GM12865 (cell line): ENCODE results near the gene ID2.

Experiments used
- DNase-seq: peaks from one replicate; pipeline ENCODE4 v3.0.0; 2010; ENCODE audit warnings: low read depth
- H3K4me3 ChIP-seq: 2 replicates; pipeline ENCODE4 v1.5.1; 2011; ENCODE audit warnings: mild to moderate bottlenecking, low read depth, low read length, control low read depth
- CTCF ChIP-seq: IDR thresholded peaks from 2 replicates; pipeline ENCODE4 v1.5.1; 2011; ENCODE audit warnings: low read length, control low read depth, low read depth, inconsistent platforms; ENCODE audit not compliant: insufficient read depth; ENCODE audit errors: missing control alignments

ID2 gene

GRCh38 chr2:8667896-8668512 is 13.9 kb upstream of the ID2 start:
- H3K4me3 ChIP-seq, result no peak overlapping the region
- DNase-seq, result no peak
- no peak for TF ChIP-seq CTCF

- TF ChIP-seq CTCF, result no peak
Observed at GRCh38 chr2:8669157-8669817, 12.6 kb upstream of the ID2 start.

GRCh38 chr2:8670580-8670979 is 11.3 kb upstream of the ID2 start:
- no peak for TF ChIP-seq CTCF
- no peak overlapping the region for H3K4me3 ChIP-seq
- DNase-seq, result no peak

More at GRCh38 chr2:8669157-8669817, 12.6 kb upstream of the ID2 start:
- no peak for DNase-seq
- H3K4me3 ChIP-seq, result no peak overlapping the region

GRCh38 chr2:8671176-8671575 is 10.7 kb upstream of the ID2 start:
- no peak overlapping the region for H3K4me3 ChIP-seq
- DNase-seq, result no peak
- TF ChIP-seq CTCF, result no peak

- DNase-seq, result no peak
- no peak for TF ChIP-seq CTCF
- no peak overlapping the region for H3K4me3 ChIP-seq
Observed at GRCh38 chr2:8671802-8672201, 10.1 kb upstream of the ID2 start.

- TF ChIP-seq CTCF, result no peak
- H3K4me3 ChIP-seq, result no peak overlapping the region
- DNase-seq, result no peak
Observed at GRCh38 chr2:8672940-8673339, 8.9 kb upstream of the ID2 start.

- H3K4me3 ChIP-seq, result no peak overlapping the region
- DNase-seq, result no peak
- TF ChIP-seq CTCF, result no peak
Observed at GRCh38 chr2:8673381-8673780, 8.5 kb upstream of the ID2 start.
